Erythroblast (primary cell): ENCODE results near the gene DLEC1.

ENCODE experiments used
- GATA1 ChIP-seq: IDR thresholded peaks from 2 replicates; pipeline ENCODE4 v1.6.1; 2011; ENCODE audit warnings: low read depth, mild to moderate bottlenecking, control low read depth, low read length, moderate library complexity
- POLR2A ChIP-seq: IDR thresholded peaks from 2 replicates; pipeline ENCODE4 v1.6.1; 2011; ENCODE audit warnings: mild to moderate bottlenecking, low read length

- TF ChIP-seq POLR2A = no peak
- no peak for TF ChIP-seq GATA1
These were observed 85.5 kb downstream of the DLEC1 start for GRCh38 chr3:38124324-38125122.
